Breast epithelium (tissue), 4 donors: ENCODE results near the gene ZFYVE21. TPM values are rescaled to one million over a fixed set of nuclear protein-coding genes. Genes with fewer than 3 reads are reported as not detected.

Experiments used
- DNase-seq, 2 donors: peaks; one replicate each; pipeline ENCODE4 v3.0.0-alpha.2; 2019; ENCODE audit warnings: low spot score in 2 of 2
- H3K27ac ChIP-seq, 2 donors: fragments of 200-600 bp; sonication (generic) in 1 of 2; one replicate each; pipeline ENCODE4 v1.5.1; 2016 to 2019; ENCODE audit warnings: mild to moderate bottlenecking in 1 of 2
- H3K27me3 ChIP-seq, 2 donors: fragments of 200-600 bp; sonication (generic) in 1 of 2; one replicate each; pipeline versions ENCODE4 v1.5.1 to v1.6.0; 2017 to 2019; ENCODE audit warnings: control low read depth in 1 of 2, mild to moderate bottlenecking in 1 of 2
- H3K36me3 ChIP-seq: fragments of 200-600 bp; one replicate; pipeline ENCODE4 v1.5.1; 2019
- H3K4me1 ChIP-seq, 2 donors: fragments of 200-600 bp; sonication (generic); one replicate each; pipeline ENCODE4 v1.5.1; 2016 to 2019; ENCODE audit warnings: control low read depth in 1 of 2
- H3K4me3 ChIP-seq, 3 donors: fragments of 200-600 bp; sonication (generic); 1 replicate in 2 of 3; 2 replicates in 1 of 3; pipeline ENCODE4 v1.5.1; 2016 to 2019; ENCODE audit warnings: mild to moderate bottlenecking in 3 of 3, moderate library complexity in 2 of 3
- H3K9me3 ChIP-seq, 2 donors: fragments of 200-600 bp; sonication (generic) in 1 of 2; one replicate each; pipeline ENCODE4 v1.5.1; 2016 to 2019; ENCODE audit warnings: control low read depth in 1 of 2
- CTCF ChIP-seq, 3 donors: fragments of 450-650 bp; IDR thresholded peaks; one replicate each; pipeline ENCODE4 v1.5.1; 2016 to 2017; ENCODE audit warnings: antibody characterized with exemption in 3 of 3, mild to moderate bottlenecking in 3 of 3, moderate library complexity in 3 of 3
- POLR2A ChIP-seq: fragments of 450-650 bp; IDR thresholded peaks from one replicate; pipeline ENCODE4 v1.6.1; 2016; ENCODE audit warnings: antibody characterized with exemption, mild to moderate bottlenecking, moderate library complexity
- POLR2AphosphoS5 ChIP-seq, 3 donors: sonication (generic); formaldehyde crosslinking; IDR thresholded peaks; one replicate each; pipeline ENCODE4 v1.6.1; 2017; ENCODE audit warnings: antibody characterized with exemption in 3 of 3
- intact Hi-C: fragments of 100-400 bp; cut with DNase I; formaldehyde crosslinking; loops from one replicate; pipeline ENCODE4 v1.15.1; 2023; ENCODE audit warnings: low total_unique reads
- total RNA-seq, 3 donors: library from RNA; depleted of rRNA; stranded (reverse); fragments of >200 nt; gene quantifications; one replicate each; pipeline ENCODE4 v1.1.0, GENCODE V29; 2016

ZFYVE21 gene
- total RNA-seq, 3 donors from 2014 or later, result 57.4 to 140 (median 96.0) TPM

- Histone ChIP-seq H3K4me1 (peaks cover 3 to 16% of the 10 kb centered on the region in 2 donors), H3K36me3 (no peaks in the 10 kb centered on the region), H3K9me3 (no peaks in the 10 kb centered on the region), H3K4me3 (no peak overlapping the region), H3K27me3 (no peaks in the 10 kb centered on the region), H3K27ac (peak overlapping the region in 1 of 2 donors; percentile 56)
- TF ChIP-seq POLR2A (no peak), POLR2AphosphoS5 (IDR thresholded peaks at IDR 0.05) (no peak), CTCF (IDR thresholded peaks at IDR 0.05) (no peak)
- DNase-seq, result no peak
- intact Hi-C loops, result no loop called here
These were observed 19.6 kb upstream of the ZFYVE21 start for GRCh38 chr14:103696070-103696402.

GRCh38 chr14:103696466-103697071 lies 19.0 kb upstream of the ZFYVE21 start:
- DNase-seq, result peak in 1 of 2 donors; percentile 45
- Histone ChIP-seq H3K4me1 (peaks cover 3 to 16% of the 10 kb centered on the region in 2 donors), H3K27ac (peak overlapping the region in 1 of 2 donors; percentile 56), H3K4me3 (peak overlapping the region in 1 of 3 donors; percentile 4), H3K9me3 (no peaks in the 10 kb centered on the region), H3K27me3 (no peaks in the 10 kb centered on the region), H3K36me3 (no peaks in the 10 kb centered on the region)
- intact Hi-C loops, result no loop called here
- TF ChIP-seq CTCF (IDR thresholded peaks at IDR 0.05) (no peak), POLR2AphosphoS5 (IDR thresholded peaks at IDR 0.05) (peak in 1 of 3 donors; percentile 26)

GRCh38 chr14:103697206-103697602 lies 18.4 kb upstream of the ZFYVE21 start:
- no peak for TF ChIP-seq POLR2AphosphoS5 (IDR thresholded peaks at IDR 0.05)
- TF ChIP-seq POLR2A, result no peak
- TF ChIP-seq CTCF (IDR thresholded peaks at IDR 0.05), result no peak
- no peak overlapping the region for H3K4me3 ChIP-seq
- H3K36me3 ChIP-seq, result no peaks in the 10 kb centered on the region
- peaks cover 3 to 16% of the 10 kb centered on the region in 2 donors for H3K4me1 ChIP-seq
- no peaks in the 10 kb centered on the region for H3K9me3 ChIP-seq
- H3K27ac ChIP-seq, result peak overlapping the region in 1 of 2 donors; percentile 56
- intact Hi-C loops, result no loop called here
- peak in 1 of 2 donors; percentile 41 for DNase-seq
- H3K27me3 ChIP-seq, result no peaks in the 10 kb centered on the region

GRCh38 chr14:103697603-103698379 lies 17.8 kb upstream of the ZFYVE21 start:
- H3K4me3 ChIP-seq, result no peak overlapping the region
- H3K27ac ChIP-seq, result peak overlapping the region; percentile 32 to 60
- no peak for DNase-seq
- H3K27me3 ChIP-seq, result no peaks in the 10 kb centered on the region
- no peaks in the 10 kb centered on the region for H3K9me3 ChIP-seq
- H3K4me1 ChIP-seq, result peaks cover 3 to 16% of the 10 kb centered on the region in 2 donors
- TF ChIP-seq CTCF (IDR thresholded peaks at IDR 0.05) (no peak), POLR2AphosphoS5 (IDR thresholded peaks at IDR 0.05) (no peak), POLR2A (no peak)
- H3K36me3 ChIP-seq, result no peaks in the 10 kb centered on the region
- intact Hi-C loops, result no loop called here
